LNCAP (cell line): ENCODE measurements around the gene METTL22.

Experiments used
- TF ChIP-seq, protein P1 (sequence below): fragments of 450-650 bp; IDR thresholded peaks from 2 replicates; pipeline ENCODE4 v1.5.1; 2017; ENCODE audit warnings: mild to moderate bottlenecking

METTL22 gene

DNA sequence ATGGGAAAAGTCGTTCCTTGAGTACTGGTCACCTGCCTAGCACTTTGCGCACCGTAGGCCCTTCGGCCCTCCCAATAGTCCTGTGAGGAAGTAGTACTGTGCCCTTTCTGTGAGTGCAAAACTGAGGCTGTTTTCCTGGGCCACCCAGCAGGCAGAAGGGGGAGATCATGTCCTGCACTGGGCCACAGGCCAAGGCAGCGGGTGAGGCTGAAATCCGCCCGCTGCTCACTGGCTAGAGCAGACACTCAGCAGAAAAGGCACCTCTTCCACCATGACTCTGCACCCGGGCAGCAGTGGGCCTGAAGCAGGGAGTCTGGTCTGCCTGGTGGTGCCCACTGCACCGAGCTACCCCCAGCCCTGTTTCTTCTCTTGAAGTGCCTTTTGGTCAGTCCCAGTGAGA is 20.2 kb downstream of the METTL22 start:
- TF ChIP-seq, protein P1, sequence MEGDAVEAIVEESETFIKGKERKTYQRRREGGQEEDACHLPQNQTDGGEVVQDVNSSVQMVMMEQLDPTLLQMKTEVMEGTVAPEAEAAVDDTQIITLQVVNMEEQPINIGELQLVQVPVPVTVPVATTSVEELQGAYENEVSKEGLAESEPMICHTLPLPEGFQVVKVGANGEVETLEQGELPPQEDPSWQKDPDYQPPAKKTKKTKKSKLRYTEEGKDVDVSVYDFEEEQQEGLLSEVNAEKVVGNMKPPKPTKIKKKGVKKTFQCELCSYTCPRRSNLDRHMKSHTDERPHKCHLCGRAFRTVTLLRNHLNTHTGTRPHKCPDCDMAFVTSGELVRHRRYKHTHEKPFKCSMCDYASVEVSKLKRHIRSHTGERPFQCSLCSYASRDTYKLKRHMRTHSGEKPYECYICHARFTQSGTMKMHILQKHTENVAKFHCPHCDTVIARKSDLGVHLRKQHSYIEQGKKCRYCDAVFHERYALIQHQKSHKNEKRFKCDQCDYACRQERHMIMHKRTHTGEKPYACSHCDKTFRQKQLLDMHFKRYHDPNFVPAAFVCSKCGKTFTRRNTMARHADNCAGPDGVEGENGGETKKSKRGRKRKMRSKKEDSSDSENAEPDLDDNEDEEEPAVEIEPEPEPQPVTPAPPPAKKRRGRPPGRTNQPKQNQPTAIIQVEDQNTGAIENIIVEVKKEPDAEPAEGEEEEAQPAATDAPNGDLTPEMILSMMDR, result no peak

DNA sequence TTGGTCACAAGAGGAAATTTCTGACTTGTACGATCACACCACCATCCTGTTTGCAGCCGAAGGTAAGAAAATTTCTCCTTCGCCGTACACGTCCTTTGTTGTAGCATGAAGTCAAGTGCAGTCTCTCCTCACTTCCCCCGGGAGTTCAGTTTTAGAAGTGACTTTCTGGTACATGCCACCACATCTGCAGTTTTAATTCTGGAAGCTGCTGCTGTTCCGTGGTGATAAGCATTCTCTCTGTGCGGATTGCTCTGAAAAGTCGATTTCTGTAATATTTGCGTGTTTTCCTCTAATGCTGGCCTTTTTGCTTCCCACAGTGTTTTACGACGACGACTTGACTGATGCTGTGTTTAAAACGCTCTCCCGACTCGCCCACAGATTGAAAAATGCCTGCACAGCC is 20.6 kb downstream of the METTL22 start:
- TF ChIP-seq, protein P1, result no peak

DNA sequence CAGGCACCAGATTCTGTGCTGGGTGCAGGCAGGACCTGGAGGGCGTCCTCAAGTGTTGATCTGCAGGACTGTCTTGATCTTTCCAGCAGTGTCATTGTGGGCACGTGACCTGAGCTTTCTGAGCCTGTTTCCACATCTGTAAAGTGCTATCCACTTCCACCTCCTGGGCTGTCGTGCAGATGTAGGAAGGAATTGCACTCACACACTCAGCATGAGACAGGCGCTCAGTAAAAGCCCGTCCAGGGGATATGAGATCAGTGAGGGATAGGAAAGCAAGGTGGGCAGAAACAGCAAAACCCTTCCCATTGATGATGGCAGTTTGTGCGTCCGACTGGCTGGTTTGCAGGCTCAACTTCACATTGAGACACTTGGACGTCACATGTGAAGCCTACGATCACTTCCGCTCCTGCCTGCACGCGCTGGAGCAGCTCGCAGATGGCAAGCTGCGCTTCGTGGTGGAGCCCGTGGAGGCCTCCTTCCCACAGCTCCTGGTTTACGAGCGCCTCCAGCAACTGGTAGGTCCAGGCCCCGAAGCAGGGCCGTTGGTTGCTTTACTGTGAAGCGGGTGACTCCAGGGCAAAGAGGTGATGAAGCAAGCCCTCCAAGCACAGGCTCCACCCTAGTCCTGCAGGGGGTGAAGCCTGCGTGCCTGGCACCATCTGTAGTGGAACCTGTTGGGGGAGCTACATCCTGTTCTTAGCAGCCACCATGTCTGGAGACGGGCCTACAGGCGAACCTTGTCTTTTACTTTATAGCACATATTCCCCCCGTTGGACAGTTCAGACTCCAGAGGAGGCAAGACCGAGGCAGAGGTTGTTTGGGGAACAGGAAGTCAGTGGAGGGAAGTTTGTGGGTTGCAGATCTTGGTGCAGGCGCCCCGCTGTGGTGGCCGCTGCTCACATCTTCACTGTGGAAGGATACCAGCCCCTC is 23.0 kb downstream of the METTL22 start:
- TF ChIP-seq, protein P1, result no peak

DNA sequence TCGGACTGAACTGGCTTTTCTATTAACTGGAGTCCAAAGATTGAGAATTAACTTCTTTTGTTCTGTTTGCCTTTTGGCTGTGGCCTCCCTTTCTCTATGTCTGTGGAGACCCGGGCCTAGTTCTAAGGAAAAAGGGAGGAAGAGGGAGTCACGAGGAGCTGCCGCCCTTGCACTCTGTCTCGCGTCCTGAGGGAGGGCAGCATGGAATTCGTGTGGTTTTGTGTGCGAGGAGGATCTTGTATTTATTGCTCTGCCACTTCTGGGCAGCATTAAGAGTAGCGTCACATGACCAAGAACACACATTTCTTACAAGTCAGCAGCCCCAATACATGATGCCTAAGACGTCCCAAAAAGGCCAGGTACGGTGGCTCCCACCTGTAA is 23.6 kb downstream of the METTL22 start:
- TF ChIP-seq, protein P1, result no peak

DNA sequence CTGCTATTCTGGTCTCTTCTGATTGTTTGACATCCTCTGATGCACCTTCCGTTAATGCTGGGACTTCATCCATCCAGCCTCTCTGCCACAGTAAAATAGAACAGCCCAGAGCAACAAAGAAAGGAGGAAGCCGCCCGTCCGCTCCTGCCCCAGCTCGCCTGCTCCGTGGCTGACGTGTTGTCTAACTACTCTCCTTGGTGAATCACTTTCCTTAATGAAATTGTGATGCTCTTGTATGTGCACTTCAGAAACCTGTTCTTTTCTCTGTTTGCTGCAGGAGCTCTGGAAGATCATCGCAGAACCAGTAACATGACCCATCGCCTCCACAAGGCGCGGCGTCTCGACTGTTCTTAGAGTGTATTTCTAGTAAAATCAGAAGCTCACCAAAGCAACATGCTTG is 24.3 kb downstream of the METTL22 start:
- TF ChIP-seq, protein P1, result no peak

DNA sequence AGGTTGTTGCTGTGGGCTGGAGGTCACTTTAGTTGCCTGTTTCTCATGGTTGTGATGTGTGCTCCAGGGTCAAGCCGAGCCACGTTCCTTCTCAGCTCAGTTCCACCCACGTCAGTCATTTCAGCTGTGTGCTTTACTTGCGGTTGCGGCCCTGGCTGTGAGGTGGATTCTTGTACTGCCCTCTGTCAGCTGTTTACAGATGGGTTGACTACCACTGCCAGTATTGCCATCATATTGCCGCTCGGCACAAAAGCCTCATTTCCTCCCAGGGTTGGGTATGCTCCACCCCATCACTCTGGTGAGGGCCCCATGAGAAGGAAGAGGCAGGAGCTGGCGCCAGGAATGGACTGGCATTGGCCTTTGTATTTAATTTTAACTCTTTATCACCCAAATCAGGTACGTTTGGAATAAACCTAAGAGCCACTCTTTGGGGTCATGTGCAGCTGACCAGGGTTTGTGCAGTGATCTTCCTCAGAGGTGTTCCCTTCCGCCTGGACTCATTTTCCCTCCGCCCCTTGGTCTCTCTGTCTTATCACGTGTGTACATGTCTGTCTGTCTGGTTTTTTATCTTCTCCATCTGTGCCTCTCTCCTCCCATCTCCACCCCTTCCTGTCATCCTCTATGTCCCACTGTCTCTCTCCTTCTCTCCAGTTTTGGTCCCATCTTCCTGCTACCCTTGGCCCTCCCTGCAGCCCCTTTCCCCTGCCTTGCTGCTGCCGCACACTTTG is 25.0 kb downstream of the METTL22 start:
- TF ChIP-seq, protein P1, result no peak

DNA sequence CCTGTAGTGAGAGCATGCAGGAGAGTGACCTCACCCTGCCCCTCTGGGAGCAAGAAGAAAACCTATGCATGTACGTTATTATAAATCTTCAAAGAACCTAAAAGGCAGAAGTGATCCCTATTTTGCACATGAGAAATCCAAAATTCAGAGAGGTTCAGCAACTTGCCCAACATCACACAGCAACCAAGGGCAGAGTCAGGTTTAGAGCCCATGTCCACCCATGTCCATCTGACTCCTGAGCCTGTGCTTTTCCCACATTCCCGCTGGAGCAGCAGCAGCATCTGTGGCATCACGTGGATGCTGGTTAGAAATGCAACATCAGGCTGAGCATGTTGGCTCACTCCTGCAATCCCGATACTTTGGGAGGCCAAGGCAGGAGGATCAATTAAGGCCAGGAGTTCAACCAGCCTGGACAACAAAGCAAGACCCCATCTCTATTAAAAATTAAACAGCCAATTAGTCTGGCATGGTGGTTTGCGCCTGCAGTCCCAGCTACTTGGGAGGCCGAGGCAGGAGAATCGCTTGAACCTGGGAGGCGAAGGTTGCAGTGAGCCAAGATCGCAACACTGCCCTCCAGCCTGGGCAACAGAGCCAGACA is 26.3 kb downstream of the METTL22 start:
- TF ChIP-seq, protein P1, result no peak
